ENCODE measurements around the gene STXBP6. TPM values are rescaled to one million over a fixed set of nuclear protein-coding genes. Genes with fewer than 3 reads are reported as not detected.

The STXBP6 gene
- total and polyA plus RNA-seq, 2 of the 13 experiments (the other 11 are each of a cell fraction or from before 2014, with no cell fraction given) = 35.3 to 42.8 TPM

DNA sequence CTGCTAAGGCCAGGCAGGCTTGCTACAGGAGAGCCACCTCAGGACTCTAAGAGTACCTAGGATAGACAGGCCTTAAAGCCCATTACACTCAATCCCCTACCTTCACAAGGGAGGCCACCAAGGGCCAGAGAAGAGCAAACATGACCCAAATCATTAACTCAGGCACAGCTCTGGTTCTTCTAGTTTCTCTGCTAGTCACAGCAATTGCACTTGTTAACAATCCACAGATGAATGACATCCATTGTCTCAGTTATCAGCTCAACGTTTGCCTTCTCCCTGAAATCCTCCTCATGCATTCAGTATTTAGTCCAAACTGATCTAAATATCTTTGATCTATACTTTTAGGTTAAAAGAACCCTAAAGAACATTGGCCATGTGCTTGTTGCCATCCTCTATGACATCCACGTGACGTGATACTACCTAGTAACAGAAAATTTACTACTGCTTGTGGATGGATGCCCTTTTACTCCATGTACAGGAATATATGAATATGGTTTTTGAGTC is 164.5 kb downstream of the STXBP6 start (continued):
- TF ChIP-seq, protein P1, sequence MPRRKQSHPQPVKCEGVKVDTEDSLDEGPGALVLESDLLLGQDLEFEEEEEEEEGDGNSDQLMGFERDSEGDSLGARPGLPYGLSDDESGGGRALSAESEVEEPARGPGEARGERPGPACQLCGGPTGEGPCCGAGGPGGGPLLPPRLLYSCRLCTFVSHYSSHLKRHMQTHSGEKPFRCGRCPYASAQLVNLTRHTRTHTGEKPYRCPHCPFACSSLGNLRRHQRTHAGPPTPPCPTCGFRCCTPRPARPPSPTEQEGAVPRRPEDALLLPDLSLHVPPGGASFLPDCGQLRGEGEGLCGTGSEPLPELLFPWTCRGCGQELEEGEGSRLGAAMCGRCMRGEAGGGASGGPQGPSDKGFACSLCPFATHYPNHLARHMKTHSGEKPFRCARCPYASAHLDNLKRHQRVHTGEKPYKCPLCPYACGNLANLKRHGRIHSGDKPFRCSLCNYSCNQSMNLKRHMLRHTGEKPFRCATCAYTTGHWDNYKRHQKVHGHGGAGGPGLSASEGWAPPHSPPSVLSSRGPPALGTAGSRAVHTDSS (CRISPR knock-in tag; conservative IDR thresholded peaks at IDR 0.05) = no peak
- TF ChIP-seq, protein P2, sequence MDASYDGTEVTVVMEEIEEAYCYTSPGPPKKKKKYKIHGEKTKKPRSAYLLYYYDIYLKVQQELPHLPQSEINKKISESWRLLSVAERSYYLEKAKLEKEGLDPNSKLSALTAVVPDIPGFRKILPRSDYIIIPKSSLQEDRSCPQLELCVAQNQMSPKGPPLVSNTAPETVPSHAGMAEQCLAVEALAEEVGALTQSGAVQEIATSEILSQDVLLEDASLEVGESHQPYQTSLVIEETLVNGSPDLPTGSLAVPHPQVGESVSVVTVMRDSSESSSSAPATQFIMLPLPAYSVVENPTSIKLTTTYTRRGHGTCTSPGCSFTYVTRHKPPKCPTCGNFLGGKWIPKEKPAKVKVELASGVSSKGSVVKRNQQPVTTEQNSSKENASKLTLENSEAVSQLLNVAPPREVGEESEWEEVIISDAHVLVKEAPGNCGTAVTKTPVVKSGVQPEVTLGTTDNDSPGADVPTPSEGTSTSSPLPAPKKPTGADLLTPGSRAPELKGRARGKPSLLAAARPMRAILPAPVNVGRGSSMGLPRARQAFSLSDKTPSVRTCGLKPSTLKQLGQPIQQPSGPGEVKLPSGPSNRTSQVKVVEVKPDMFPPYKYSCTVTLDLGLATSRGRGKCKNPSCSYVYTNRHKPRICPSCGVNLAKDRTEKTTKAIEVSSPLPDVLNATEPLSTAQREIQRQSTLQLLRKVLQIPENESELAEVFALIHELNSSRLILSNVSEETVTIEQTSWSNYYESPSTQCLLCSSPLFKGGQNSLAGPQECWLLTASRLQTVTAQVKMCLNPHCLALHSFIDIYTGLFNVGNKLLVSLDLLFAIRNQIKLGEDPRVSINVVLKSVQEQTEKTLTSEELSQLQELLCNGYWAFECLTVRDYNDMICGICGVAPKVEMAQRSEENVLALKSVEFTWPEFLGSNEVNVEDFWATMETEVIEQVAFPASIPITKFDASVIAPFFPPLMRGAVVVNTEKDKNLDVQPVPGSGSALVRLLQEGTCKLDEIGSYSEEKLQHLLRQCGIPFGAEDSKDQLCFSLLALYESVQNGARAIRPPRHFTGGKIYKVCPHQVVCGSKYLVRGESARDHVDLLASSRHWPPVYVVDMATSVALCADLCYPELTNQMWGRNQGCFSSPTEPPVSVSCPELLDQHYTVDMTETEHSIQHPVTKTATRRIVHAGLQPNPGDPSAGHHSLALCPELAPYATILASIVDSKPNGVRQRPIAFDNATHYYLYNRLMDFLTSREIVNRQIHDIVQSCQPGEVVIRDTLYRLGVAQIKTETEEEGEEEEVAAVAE (CRISPR knock-in tag; IDR thresholded peaks at IDR 0.05; ENCODE audit: borderline replicate concordance) = no peak
- no peak for TF ChIP-seq ZNF792 (CRISPR knock-in tag; IDR thresholded peaks at IDR 0.05)
- no peak for TF ChIP-seq ZNF615 (CRISPR knock-in tag; IDR thresholded peaks at IDR 0.05; ENCODE audit: borderline replicate concordance)
- peak; percentile 62; the same call in 1 of the 2 replicates for TF ChIP-seq KDM1A (CRISPR knock-in tag; IDR thresholded peaks at IDR 0.05)
- TF ChIP-seq FOSL1 (CRISPR knock-in tag; IDR thresholded peaks at IDR 0.05; ENCODE audit: borderline replicate concordance) = no peak
- no peak for TF ChIP-seq JUN (CRISPR knock-in tag; IDR thresholded peaks at IDR 0.05)
- TF ChIP-seq RXRB (CRISPR knock-in tag; IDR thresholded peaks at IDR 0.05; ENCODE audit: borderline replicate concordance) = peak; percentile 64
- TF ChIP-seq SIX1 (CRISPR knock-in tag; IDR thresholded peaks at IDR 0.05; ENCODE audit: borderline replicate concordance) = peak; percentile 22; the same call in 1 of the 2 replicates
- TF ChIP-seq, protein P3, sequence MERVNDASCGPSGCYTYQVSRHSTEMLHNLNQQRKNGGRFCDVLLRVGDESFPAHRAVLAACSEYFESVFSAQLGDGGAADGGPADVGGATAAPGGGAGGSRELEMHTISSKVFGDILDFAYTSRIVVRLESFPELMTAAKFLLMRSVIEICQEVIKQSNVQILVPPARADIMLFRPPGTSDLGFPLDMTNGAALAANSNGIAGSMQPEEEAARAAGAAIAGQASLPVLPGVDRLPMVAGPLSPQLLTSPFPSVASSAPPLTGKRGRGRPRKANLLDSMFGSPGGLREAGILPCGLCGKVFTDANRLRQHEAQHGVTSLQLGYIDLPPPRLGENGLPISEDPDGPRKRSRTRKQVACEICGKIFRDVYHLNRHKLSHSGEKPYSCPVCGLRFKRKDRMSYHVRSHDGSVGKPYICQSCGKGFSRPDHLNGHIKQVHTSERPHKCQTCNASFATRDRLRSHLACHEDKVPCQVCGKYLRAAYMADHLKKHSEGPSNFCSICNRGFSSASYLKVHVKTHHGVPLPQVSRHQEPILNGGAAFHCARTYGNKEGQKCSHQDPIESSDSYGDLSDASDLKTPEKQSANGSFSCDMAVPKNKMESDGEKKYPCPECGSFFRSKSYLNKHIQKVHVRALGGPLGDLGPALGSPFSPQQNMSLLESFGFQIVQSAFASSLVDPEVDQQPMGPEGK (CRISPR knock-in tag; IDR thresholded peaks at IDR 0.05) = peak; percentile 19; the same call in 1 of the 2 replicates
- TF ChIP-seq ZFP41 (CRISPR knock-in tag; IDR thresholded peaks at IDR 0.05; ENCODE audit: borderline replicate concordance) = no peak
- peak; percentile 7; the same call in 1 of the 2 replicates for TF ChIP-seq FOXJ3 (CRISPR knock-in tag; IDR thresholded peaks at IDR 0.05; ENCODE audit: borderline replicate concordance)
- no peak for TF ChIP-seq PHB2 (IDR thresholded peaks at IDR 0.05; ENCODE audit: partially characterized antibody)
- TF ChIP-seq, protein P4, sequence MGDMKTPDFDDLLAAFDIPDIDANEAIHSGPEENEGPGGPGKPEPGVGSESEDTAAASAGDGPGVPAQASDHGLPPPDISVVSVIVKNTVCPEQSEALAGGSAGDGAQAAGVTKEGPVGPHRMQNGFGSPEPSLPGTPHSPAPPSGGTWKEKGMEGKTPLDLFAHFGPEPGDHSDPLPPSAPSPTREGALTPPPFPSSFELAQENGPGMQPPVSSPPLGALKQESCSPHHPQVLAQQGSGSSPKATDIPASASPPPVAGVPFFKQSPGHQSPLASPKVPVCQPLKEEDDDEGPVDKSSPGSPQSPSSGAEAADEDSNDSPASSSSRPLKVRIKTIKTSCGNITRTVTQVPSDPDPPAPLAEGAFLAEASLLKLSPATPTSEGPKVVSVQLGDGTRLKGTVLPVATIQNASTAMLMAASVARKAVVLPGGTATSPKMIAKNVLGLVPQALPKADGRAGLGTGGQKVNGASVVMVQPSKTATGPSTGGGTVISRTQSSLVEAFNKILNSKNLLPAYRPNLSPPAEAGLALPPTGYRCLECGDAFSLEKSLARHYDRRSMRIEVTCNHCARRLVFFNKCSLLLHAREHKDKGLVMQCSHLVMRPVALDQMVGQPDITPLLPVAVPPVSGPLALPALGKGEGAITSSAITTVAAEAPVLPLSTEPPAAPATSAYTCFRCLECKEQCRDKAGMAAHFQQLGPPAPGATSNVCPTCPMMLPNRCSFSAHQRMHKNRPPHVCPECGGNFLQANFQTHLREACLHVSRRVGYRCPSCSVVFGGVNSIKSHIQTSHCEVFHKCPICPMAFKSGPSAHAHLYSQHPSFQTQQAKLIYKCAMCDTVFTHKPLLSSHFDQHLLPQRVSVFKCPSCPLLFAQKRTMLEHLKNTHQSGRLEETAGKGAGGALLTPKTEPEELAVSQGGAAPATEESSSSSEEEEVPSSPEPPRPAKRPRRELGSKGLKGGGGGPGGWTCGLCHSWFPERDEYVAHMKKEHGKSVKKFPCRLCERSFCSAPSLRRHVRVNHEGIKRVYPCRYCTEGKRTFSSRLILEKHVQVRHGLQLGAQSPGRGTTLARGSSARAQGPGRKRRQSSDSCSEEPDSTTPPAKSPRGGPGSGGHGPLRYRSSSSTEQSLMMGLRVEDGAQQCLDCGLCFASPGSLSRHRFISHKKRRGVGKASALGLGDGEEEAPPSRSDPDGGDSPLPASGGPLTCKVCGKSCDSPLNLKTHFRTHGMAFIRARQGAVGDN (CRISPR knock-in tag; IDR thresholded peaks at IDR 0.05) = no peak
- TF ChIP-seq ZMYM3 (CRISPR knock-in tag; IDR thresholded peaks at IDR 0.05) = peak; percentile 78
- no peak for TF ChIP-seq HIVEP1 (CRISPR knock-in tag; IDR thresholded peaks at IDR 0.05)

Measured in HepG2 (cell line).